K562 (cell line): ENCODE results near the gene MPIG6B. TPM values are rescaled to one million over a fixed set of nuclear protein-coding genes. Genes with fewer than 3 reads are reported as not detected.

ENCODE experiments used
- EHMT2 ChIP-seq: fragments of 450-650 bp; IDR thresholded peaks from 2 replicates; pipeline ENCODE4 v1.6.1; 2018; ENCODE audit warnings: antibody characterized with exemption
- HBP1 ChIP-seq: fragments of 450-650 bp; formaldehyde crosslinking; IDR thresholded peaks from 2 replicates; pipeline ENCODE4 v1.4.0; 2022; ENCODE audit warnings: missing genetic modification characterization
- KLF1 ChIP-seq: fragments of 450-650 bp; IDR thresholded peaks from 2 replicates; pipeline ENCODE4 v1.6.1; 2016; ENCODE audit warnings: missing genetic modification characterization, missing compliant biosample characterization
- MNT ChIP-seq, 2 experiments: fragments of 450-650 bp; conservative IDR thresholded peaks; 2 replicates each; pipeline ENCODE4 v1.6.1; 2017; ENCODE audit warnings: mild to moderate bottlenecking in 2 of 2, moderate library complexity in 2 of 2
- SMAD3 ChIP-seq: fragments of 450-650 bp; formaldehyde crosslinking; conservative IDR thresholded peaks from 2 replicates; pipeline ENCODE4 v1.4.0; 2020; ENCODE audit warnings: mild to moderate bottlenecking
- SNRNP70 ChIP-seq: fragments of 200-400 bp; formaldehyde crosslinking; optimal IDR thresholded peaks from 2 replicates; pipeline ENCODE3; 2017; ENCODE audit warnings: low read depth, low read length
- TRIM24 ChIP-seq, 2 experiments: fragments of 450-650 bp; IDR thresholded peaks; 2 replicates each; pipeline ENCODE4 v1.6.1; 2016
- ZBTB17 ChIP-seq: fragments of 450-650 bp; formaldehyde crosslinking; IDR thresholded peaks from 2 replicates; pipeline ENCODE4 v1.4.0; 2020; ENCODE audit warnings: mild to moderate bottlenecking
- ZBTB7A ChIP-seq: IDR thresholded peaks from 2 replicates; pipeline ENCODE4 v1.6.1; 2011; ENCODE audit warnings: low read depth, mild to moderate bottlenecking, low read length, moderate library complexity, borderline replicate concordance; ENCODE audit not compliant: control insufficient read depth
- ZC3H8 ChIP-seq: fragments of 450-650 bp; IDR thresholded peaks from 2 replicates; pipeline ENCODE4 v1.6.1; 2017
- ZFP36 ChIP-seq: fragments of 150-350 bp; IDR thresholded peaks from 2 replicates; pipeline ENCODE4 v1.6.1; 2018; ENCODE audit warnings: low read length, low read depth; ENCODE audit not compliant: partially characterized antibody
- ZNF561 ChIP-seq: fragments of 450-650 bp; formaldehyde crosslinking; conservative IDR thresholded peaks from 2 replicates; pipeline ENCODE4 v1.4.0; 2020; ENCODE audit warnings: mild to moderate bottlenecking, moderate library complexity
- polyA plus RNA-seq, 8 experiments: library from polyadenylated mRNA; depleted of rRNA in 4 of 8; stranded (reverse) in 5 of 8; unstranded in 3 of 8; fragments of >200 nt; fragmentation: Nextera tagmentation in 2 of 8; fragmentation: Illumina TruSeq in 1 of 8; extraction: Ambion mirVana in 2 of 8; extraction: Trizol in 1 of 8; gene quantifications; 2 replicates each; pipeline versions ENCODE4 v1.2.1 to v1.2.3, GENCODE V29; 2011 to 2014; ENCODE audit warnings: inconsistent platforms in 1 of 8, missing spikeins in 1 of 8
- total RNA-seq, 7 experiments: library from RNA; depleted of rRNA in 6 of 7; stranded (reverse); fragments of >200 nt in 6 of 7; fragmentation: Illumina TruSeq in 2 of 7; extraction: Trizol in 2 of 7; gene quantifications; 2 replicates each; pipeline versions ENCODE4 v1.2.1 to v1.2.3, GENCODE V29; 2011 to 2021; ENCODE audit warnings: low replicate concordance in 1 of 7
- TF ChIP-seq, protein P1 (sequence below): sonication (generic); formaldehyde crosslinking; IDR thresholded peaks from 2 replicates; pipeline ENCODE4 v1.8.0; 2022; ENCODE audit warnings: mild to moderate bottlenecking, missing genetic modification reagents
- TF ChIP-seq, protein P2 (sequence below): fragments of 450-650 bp; IDR thresholded peaks from 2 replicates; pipeline ENCODE4 v1.6.1; 2018; ENCODE audit warnings: mild to moderate bottlenecking, low read depth; ENCODE audit not compliant: partially characterized antibody
- TF ChIP-seq, protein P3 (sequence below), 3 experiments: IDR thresholded peaks in 2 of 3; conservative IDR thresholded peaks in 1 of 3; 2 replicates each; pipeline ENCODE4 v1.5.1; 2011 to 2012; ENCODE audit warnings: low read length in 3 of 3, mild to moderate bottlenecking in 3 of 3, control low read depth in 2 of 3, improper control_type of control experiment in 1 of 3, inconsistent platforms in 1 of 3, low read depth in 1 of 3, mixed read lengths in 1 of 3, moderate library complexity in 1 of 3; ENCODE audit not compliant: insufficient read depth in 2 of 3

MPIG6B gene
- total and polyA plus RNA-seq, 9 of the 15 experiments (the other 6 are each of a cell fraction or from before 2014, with no cell fraction given) = 0.11 to 1.2 (median 0.28) TPM; not detected in 1

DNA sequence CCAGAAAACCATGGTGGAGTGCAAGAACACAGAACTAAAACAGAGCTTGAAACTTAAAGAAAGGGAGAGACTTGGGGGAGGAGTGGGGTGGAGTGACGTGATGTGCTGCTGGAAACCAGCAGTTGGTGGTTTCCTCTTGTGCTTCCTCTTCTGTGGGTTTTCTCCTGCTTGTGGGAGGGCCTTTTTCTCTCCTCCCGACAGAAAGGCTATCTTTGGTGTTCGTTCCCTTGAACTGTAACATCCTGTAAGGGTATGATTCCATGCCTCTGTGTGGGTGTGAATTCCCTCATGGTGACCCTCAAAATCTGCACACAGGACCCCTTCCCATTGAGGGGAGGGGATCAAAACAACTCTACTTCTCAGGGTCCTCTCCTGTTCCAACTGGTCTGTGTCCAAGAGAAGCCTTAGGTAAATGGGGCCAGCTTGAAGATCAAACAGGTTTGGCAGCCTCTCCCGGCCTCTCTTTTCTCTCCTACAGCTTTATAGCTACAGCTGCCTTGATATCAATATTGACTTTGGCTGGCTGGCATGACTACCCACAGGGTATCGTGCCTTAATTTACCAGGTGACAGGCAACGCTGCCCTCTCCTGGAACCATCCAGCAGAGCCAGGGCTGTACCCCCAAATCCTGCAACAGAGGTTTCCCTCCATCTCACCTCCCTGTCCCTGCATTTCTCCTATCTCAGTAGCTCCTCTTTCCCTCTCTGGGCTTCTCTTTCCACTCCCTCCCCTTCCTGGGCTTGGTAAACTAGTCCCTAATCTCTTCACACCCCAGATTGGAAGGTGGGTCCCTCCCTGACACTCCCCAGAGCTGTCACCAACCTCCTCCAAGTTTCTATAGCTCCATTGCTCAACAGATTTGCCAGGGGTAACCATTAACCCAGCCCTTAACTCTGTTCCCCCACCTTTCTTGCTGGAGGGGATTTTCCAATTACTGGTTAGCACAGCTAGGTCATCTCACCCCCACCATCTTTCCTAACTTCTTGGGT lies 15.1 kb downstream of the MPIG6B start (continued):
- TF ChIP-seq, protein P1, sequence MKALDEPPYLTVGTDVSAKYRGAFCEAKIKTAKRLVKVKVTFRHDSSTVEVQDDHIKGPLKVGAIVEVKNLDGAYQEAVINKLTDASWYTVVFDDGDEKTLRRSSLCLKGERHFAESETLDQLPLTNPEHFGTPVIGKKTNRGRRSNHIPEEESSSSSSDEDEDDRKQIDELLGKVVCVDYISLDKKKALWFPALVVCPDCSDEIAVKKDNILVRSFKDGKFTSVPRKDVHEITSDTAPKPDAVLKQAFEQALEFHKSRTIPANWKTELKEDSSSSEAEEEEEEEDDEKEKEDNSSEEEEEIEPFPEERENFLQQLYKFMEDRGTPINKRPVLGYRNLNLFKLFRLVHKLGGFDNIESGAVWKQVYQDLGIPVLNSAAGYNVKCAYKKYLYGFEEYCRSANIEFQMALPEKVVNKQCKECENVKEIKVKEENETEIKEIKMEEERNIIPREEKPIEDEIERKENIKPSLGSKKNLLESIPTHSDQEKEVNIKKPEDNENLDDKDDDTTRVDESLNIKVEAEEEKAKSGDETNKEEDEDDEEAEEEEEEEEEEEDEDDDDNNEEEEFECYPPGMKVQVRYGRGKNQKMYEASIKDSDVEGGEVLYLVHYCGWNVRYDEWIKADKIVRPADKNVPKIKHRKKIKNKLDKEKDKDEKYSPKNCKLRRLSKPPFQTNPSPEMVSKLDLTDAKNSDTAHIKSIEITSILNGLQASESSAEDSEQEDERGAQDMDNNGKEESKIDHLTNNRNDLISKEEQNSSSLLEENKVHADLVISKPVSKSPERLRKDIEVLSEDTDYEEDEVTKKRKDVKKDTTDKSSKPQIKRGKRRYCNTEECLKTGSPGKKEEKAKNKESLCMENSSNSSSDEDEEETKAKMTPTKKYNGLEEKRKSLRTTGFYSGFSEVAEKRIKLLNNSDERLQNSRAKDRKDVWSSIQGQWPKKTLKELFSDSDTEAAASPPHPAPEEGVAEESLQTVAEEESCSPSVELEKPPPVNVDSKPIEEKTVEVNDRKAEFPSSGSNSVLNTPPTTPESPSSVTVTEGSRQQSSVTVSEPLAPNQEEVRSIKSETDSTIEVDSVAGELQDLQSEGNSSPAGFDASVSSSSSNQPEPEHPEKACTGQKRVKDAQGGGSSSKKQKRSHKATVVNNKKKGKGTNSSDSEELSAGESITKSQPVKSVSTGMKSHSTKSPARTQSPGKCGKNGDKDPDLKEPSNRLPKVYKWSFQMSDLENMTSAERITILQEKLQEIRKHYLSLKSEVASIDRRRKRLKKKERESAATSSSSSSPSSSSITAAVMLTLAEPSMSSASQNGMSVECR = peak; percentile 18
- TF ChIP-seq, protein P2, sequence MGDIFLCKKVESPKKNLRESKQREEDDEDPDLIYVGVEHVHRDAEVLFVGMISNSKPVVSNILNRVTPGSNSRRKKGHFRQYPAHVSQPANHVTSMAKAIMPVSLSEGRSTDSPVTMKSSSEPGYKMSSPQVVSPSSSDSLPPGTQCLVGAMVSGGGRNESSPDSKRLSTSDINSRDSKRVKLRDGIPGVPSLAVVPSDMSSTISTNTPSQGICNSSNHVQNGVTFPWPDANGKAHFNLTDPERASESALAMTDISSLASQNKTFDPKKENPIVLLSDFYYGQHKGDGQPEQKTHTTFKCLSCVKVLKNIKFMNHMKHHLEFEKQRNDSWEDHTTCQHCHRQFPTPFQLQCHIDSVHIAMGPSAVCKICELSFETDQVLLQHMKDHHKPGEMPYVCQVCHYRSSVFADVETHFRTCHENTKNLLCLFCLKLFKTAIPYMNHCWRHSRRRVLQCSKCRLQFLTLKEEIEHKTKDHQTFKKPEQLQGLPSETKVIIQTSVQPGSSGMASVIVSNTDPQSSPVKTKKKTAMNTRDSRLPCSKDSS = no peak
- TF ChIP-seq SNRNP70 (no peak), TRIM24 (IDR thresholded peaks at IDR 0.05) (0 out of 4 replicates have a peak, but pooled peaks of 1 of the 2 experiments have one; percentile 61), ZBTB7A (no peak), HBP1 (peak; percentile 96), ZFP36 (no peak), SMAD3 (peak; percentile 67), MNT (conservative IDR thresholded peaks at IDR 0.05) (no peak), ZNF561 (no peak; the same call in 1 of the 2 replicates), ZC3H8 (no peak; the same call in 1 of the 2 replicates), EHMT2 (peak; percentile 72), ZBTB17 (peak; percentile 78), KLF1 (tag) (0 out of 2 replicates have a peak, but pooled peaks have one; percentile 19)
- TF ChIP-seq, protein P3, sequence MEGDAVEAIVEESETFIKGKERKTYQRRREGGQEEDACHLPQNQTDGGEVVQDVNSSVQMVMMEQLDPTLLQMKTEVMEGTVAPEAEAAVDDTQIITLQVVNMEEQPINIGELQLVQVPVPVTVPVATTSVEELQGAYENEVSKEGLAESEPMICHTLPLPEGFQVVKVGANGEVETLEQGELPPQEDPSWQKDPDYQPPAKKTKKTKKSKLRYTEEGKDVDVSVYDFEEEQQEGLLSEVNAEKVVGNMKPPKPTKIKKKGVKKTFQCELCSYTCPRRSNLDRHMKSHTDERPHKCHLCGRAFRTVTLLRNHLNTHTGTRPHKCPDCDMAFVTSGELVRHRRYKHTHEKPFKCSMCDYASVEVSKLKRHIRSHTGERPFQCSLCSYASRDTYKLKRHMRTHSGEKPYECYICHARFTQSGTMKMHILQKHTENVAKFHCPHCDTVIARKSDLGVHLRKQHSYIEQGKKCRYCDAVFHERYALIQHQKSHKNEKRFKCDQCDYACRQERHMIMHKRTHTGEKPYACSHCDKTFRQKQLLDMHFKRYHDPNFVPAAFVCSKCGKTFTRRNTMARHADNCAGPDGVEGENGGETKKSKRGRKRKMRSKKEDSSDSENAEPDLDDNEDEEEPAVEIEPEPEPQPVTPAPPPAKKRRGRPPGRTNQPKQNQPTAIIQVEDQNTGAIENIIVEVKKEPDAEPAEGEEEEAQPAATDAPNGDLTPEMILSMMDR (IDR thresholded peaks at IDR 0.05 in 2 of 3, conservative IDR thresholded peaks at IDR 0.05 in 1 of 3; ENCODE audit: insufficient read depth in 2 of 3, low read depth in 1 of 3, low read length in 3 of 3) = peak in 2 of 3 experiments; percentile 37 to 54; a peak in 5 of 6 replicates
